GM19043 (cell line): ENCODE data around the gene TRAF2.

Experiments
- ATAC-seq: cut with Tn5 transposase; IDR thresholded peaks from one replicate; pipeline ENCODE4 v1.9.1; 2021; ENCODE audit warnings: low read depth; ENCODE audit not compliant: unreplicated experiment

Gene TRAF2

DNA sequence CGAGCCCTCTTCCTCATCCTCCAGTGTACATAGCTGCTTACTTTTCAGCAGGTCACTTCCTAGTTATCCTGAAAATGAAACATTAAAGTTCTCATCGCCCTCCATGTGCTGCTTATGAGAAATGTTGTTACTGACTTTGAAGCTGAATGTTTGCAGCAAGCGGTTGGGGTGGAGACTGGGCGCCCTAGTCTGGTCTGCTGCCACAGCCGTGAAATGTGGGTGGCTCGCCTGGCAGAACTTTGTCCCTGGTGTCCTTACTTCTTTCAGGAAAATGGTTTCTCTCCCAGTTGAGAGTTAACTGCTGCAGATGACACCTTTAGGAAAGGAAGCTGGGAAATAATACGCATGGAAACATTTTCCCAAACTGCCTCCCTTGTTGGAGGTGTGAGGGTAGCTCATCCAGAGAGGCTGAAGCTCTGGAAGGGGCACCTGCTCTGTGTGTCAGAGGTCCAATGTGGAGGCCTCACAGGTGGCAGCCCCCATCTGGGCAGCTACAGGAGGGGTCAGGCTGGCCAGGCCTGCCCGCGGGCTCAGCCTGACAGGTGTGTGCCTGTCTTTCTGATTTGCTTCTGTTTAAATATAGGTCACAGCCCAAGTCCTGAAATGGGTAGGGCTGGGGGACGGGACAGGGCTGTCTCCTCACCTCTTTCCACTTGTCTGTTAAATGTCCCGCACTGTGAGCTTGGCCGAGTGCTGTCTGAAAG lies 24.0 kb downstream of the TRAF2 start:
- no peak for ATAC-seq

DNA sequence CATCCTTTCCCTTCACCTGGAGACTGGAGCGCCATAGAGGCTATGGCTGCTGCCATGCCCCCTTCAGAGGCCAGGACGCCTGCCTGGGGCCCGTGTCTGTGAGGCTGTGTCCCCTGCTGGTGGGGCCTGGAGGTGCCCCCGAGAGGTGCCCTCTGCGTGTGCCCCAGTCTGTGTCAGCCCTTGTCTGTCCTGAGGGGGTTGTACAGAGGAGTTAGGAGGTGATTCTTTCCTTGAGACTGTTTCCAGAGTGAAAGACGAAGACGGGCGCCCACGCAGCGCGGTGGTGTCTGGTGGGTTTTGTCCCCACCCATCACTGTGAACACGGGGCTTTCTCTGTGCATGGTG lies 24.6 kb downstream of the TRAF2 start:
- ATAC-seq: no peak

DNA sequence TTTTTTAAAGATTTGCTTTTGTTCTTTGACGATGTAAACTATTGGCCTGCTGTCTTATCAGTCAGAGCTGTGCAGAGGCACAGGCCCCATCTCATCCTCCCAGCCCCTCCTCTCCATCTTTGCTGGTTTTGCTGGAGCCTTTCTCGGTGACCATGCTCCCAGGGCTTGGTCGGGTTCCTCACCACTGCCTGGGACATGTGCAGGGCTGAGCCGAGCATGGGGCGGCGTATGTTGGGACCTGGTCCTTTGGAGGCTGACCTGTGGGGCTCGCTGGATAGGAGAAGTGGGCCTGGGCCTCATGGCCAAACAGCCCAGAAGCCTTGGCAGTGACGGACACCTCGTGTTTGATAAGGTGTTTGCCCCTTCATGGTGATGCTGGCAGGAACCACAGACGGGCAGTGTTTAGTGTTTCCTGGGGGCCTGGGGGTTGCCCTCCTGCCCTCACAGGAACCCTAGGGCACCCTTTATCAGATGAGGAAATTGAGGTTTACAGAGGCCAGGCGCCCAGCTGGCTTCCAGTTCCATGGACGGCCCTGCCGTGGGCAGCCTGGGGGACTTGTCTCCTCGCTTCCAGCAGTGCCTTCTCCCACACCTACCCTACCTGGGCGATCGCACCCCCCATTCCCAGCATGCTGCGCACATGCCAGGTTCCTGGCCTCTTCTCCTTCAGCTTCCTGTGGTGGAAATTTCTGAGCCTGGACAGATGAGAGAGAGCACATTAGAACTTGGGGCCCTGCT lies 27.6 kb downstream of the TRAF2 start:
- ATAC-seq: no peak

DNA sequence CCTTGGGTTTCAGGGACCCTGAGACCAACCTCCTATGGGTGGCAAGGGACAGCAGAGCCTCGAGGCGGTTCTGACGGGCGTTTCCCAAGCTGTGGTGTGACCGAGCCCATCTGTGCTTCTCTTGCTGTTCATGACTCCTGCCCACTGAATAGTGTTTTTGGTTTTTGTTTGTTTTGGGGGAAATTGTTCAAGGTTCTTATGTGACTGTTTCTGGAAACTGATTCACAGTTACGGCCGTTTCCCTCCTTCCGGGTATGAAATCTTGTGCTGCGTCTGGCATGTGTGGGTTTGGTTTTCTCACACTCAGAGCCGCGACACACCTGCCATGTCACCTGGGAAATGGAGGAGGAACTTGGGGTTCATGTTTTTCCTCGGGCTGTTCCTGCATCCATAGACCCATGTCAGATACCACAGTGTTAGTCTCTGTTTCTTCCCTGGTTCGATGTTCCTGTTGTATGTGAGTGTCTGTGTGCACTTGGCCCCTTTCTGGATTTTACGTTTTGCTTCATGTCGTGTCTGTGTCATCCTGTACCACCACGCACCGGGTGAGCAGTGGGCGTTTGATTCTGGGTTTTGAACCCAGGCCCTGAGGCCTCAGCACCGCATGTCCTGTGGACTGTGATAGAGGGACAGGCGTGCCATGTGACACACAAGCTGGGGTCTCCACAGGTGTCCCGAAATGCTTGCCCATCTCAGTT lies 29.5 kb downstream of the TRAF2 start:
- no peak for ATAC-seq

- ATAC-seq: no peak
Observed at GRCh38 chr9:136916330-136917184, 30.2 kb downstream of the TRAF2 start.

DNA sequence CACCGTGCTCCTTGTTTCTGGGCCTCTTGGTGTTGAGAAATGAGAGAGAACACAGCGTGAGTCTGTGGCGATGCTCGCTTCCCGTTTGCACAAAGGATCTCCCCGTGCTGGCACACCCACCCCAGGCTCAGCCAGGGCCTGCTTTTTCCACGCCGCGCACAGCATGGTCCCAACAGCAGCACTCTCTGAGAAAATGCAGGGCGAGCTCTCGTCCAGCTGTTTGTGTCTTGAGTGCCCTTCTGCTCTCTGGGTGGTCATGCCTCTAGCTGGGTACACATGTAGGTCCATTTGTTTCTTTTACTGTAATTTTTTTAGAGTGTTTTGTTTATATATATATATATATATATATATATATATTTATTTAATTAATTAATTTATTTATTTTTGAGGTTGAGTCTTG lies 31.6 kb downstream of the TRAF2 start:
- no peak for ATAC-seq

- no peak for ATAC-seq
Observed at GRCh38 chr9:136920069-136920468, 33.8 kb downstream of the TRAF2 start.

DNA sequence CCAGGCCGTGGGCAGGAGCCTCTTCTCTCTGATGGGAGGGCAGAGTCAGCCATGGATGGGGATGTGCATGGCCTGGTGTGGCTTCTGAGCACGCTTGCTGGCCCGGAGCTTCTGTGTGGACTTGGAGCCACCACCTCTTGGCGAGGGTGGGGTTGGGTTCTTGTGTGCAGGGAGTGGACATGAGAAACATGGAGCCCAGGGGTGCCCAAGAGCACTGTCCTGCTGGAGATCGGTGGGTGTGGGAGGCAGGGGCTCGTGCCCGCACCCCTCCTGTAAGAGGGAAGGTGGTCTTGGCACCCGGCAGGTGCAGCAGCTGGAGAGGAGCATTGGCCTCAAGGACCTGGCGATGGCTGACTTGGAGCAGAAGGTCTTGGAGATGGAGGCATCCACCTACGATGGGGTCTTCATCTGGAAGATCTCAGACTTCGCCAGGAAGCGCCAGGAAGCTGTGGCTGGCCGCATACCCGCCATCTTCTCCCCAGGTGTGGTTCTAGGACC lies 34.5 kb downstream of the TRAF2 start:
- no peak for ATAC-seq

GRCh38 chr9:136921307-136921706 lies 35.0 kb downstream of the TRAF2 start:
- no peak for ATAC-seq

- no peak for ATAC-seq
Observed at GRCh38 chr9:136921718-136922117, 35.4 kb downstream of the TRAF2 start.

GRCh38 chr9:136922540-136922939 lies 36.2 kb downstream of the TRAF2 start:
- ATAC-seq: no peak

DNA sequence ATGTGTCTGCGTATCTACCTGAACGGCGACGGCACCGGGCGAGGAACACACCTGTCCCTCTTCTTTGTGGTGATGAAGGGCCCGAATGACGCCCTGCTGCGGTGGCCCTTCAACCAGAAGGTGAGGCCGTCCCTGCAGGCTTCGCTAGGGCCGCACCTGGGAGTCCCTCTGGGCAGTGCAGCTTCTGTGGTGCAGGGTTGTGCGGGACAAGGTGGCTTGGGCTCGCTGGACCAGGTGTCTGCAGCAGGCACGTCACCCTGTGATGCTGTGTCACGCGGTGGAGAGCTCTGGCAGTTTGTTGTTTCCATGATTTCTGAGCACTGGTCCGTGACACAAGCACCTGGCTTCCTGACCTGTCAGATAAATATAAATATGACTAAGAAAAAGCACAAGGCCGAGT lies 37.6 kb downstream of the TRAF2 start:
- ATAC-seq: no peak

DNA sequence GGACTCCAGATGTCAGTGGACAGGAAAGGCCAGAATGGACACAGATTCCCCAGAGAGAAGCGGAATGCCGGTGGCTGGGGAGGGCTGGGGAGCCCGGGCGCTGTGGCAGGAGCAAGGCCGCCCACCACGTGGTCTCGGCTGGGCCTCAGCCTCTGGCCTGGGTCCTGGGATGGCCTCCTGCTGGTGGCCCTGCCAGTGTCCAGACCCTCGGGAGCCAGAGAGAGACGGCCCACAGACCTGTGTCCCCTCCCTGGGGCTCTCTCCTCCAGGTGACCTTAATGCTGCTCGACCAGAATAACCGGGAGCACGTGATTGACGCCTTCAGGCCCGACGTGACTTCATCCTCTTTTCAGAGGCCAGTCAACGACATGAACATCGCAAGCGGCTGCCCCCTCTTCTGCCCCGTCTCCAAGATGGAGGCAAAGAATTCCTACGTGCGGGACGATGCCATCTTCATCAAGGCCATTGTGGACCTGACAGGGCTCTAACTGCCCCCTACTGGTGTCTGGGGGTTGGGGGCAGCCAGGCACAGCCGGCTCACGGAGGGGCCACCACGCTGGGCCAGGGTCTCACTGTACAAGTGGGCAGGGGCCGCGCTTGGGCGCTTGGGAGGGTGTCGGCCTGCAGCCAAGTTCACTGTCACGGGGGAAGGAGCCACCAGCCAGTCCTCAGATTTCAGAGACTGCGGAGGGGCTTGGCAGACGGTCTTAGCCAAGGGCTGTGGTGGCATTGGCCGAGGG lies 39.3 kb downstream of the TRAF2 start:
- ATAC-seq: no peak

DNA sequence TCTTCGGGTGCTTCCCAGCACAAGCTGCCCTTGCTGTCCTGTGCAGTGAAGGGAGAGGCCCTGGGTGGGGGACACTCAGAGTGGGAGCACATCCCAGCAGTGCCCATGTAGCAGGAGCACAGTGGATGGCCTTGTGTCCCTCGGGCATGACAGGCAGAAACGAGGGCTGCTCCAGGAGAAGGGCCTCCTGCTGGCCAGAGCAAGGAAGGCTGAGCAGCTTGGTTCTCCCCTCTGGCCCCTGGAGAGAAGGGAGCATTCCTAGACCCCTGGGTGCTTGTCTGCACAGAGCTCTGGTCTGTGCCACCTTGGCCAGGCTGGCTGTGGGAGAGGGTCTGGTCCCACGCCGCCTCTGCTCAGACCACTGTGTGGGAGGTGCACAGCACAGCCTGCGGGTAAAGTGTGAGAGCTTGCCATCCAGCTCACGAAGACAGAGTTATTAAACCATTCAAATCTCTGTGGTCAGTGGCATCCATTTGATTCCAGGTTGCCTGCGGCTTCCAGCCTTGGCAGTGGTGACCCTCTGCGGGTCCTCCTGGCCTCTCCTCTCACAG lies 39.9 kb downstream of the TRAF2 start:
- no peak for ATAC-seq

DNA sequence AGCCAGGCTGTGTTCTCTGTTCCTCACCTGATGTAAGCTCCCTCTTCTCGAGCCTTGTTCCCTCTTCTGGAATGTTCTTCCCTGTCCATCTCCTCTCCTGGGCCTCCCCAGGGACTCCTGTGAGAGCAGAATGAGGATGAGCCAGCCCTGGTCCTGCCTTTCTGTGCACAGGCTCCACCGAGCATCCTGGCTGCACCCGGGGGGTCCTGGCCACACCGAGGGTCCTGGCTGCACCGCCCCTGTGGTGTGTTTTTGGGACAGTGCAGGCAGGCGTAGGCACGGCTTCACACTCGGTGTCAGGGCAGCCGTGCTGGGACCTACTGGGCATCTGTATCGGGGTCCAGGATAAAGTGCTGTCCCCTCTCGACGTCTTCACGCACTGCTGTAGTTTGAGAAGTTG lies 40.4 kb downstream of the TRAF2 start:
- ATAC-seq: no peak

DNA sequence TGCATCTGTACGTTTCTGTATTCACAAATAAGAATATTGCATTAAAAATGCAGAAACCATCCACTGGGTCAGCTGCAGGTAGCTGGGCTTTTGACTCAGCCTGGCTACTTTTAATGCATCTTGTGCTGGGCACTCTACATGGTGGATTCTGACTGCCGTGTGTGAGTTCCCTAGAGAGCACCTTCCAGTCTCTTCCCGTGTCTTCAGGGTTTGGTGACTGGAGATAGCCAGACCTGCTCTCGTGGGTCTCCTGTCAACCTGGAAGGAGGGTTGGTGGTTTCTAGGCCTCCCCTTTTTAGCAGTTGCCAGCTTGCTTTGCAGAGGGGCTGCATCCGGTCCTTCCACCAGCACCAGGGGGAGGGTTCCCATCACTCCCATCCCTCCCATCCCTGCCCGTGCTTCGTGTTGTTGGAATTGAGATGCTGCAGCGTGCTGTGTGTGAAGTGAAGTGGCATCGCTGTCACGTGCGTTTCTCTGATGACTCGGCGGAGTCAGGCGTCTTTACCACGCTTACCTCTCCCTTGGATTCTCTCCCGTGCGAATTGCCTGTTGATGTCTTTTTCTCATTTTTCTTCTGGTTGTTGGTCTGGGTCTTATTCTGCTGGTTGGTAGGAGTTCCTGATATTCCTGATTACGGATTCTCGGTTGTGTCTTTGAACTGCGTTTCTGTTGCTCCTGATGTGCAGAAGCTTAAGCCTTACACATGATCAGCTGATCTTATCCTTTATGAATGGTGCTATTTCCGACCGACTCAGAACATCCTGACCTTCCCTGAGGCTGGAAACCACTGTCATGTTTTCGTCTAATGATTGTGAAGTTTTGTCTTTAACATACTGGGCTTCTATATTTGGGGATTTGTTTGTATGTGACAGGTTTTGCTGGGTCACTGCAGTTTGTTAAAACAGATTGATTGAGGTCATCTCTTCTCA lies 41.3 kb downstream of the TRAF2 start:
- ATAC-seq: no peak

- ATAC-seq: no peak
Observed at GRCh38 chr9:136928591-136928990, 42.3 kb downstream of the TRAF2 start.

DNA sequence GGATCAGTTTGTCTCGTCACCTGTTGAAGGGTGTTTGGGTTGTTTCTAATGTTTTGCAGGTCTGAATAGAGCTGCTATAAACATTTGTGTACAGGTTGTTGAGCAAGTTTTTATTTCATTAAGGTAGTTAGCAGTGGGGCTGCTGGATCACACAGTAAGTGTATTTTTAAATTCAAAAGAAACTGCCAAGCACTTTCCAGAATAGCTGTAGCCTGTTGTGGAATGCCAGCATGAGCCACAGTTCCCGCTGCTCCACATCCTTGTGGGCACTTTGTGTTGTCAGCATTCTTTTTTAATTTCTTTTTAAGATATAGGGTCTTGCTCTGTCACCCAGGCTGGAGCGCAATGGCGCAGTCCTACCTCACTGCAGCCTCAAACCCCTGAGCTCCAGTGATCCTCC lies 43.7 kb downstream of the TRAF2 start:
- ATAC-seq: no peak
